C4-2B (cell line): ENCODE data around the gene ZNF619.

ENCODE experiments used
- ZFX ChIP-seq: fragments of 450-650 bp; IDR thresholded peaks from 2 replicates; pipeline ENCODE4 v1.6.1; 2017
- TF ChIP-seq, protein P1 (sequence below): fragments of 450-650 bp; conservative IDR thresholded peaks from 2 replicates; pipeline ENCODE4 v1.5.1; 2017; ENCODE audit warnings: mild to moderate bottlenecking

- TF ChIP-seq, protein P1, sequence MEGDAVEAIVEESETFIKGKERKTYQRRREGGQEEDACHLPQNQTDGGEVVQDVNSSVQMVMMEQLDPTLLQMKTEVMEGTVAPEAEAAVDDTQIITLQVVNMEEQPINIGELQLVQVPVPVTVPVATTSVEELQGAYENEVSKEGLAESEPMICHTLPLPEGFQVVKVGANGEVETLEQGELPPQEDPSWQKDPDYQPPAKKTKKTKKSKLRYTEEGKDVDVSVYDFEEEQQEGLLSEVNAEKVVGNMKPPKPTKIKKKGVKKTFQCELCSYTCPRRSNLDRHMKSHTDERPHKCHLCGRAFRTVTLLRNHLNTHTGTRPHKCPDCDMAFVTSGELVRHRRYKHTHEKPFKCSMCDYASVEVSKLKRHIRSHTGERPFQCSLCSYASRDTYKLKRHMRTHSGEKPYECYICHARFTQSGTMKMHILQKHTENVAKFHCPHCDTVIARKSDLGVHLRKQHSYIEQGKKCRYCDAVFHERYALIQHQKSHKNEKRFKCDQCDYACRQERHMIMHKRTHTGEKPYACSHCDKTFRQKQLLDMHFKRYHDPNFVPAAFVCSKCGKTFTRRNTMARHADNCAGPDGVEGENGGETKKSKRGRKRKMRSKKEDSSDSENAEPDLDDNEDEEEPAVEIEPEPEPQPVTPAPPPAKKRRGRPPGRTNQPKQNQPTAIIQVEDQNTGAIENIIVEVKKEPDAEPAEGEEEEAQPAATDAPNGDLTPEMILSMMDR, result no peak
- TF ChIP-seq ZFX, result no peak
These were observed 11.9 kb upstream of the ZNF619 start for GRCh38 chr3:40465111-40465407.
